CD4-positive, alpha-beta memory T cell (primary cell): ENCODE data around the gene ALX3. TPM values are rescaled to one million over a fixed set of nuclear protein-coding genes. Genes with fewer than 3 reads are reported as not detected.
A peak's percentile ranks its signal among the peaks of the same experiment; 100 is the strongest.

Experiments
- CTCF ChIA-PET: fragments of 350-600 bp; sonication (Branson Sonifier 250); formaldehyde crosslinking; loops from one replicate; lab custom pipeline; 2021; ENCODE audit warnings: inconsistent platforms; ENCODE audit not compliant: partially characterized antibody; lab: Charles Lee
- POLR2A ChIA-PET: fragments of 350-600 bp; sonication (Branson Sonifier 250); formaldehyde crosslinking; loops from one replicate; lab custom pipeline; 2021; ENCODE audit not compliant: partially characterized antibody; lab: Charles Lee
- DNase-seq, 5 donors: peaks; one replicate each; pipeline versions ENCODE4 v3.0.0 to v3.0.0-alpha.2; 2020 to 2022; ENCODE audit warnings: mixed read lengths in 1 of 5
- H3K27ac ChIP-seq: one replicate; pipeline ENCODE4 v1.7.0; 2013; ENCODE audit warnings: low read depth, low read length
- H3K27me3 ChIP-seq: 2 replicates; pipeline ENCODE4 v1.7.0; 2013; ENCODE audit warnings: mild to moderate bottlenecking, low read length, moderate library complexity; ENCODE audit not compliant: insufficient read depth
- H3K36me3 ChIP-seq: 2 replicates; pipeline ENCODE4 v1.7.0; 2013; ENCODE audit warnings: mild to moderate bottlenecking, low read length, moderate library complexity; ENCODE audit not compliant: insufficient read depth
- H3K4me1 ChIP-seq: 2 replicates; pipeline ENCODE4 v1.7.0; 2013; ENCODE audit warnings: mild to moderate bottlenecking, low read length, moderate library complexity; ENCODE audit not compliant: insufficient read depth
- H3K4me3 ChIP-seq, 2 donors: one replicate each; pipeline ENCODE4 v1.7.0; 2013; ENCODE audit warnings: low read length in 2 of 2, mild to moderate bottlenecking in 1 of 2
- H3K9me3 ChIP-seq, 2 donors: one replicate each; pipeline ENCODE4 v1.7.0; 2013; ENCODE audit warnings: low read length in 2 of 2, control low read depth in 1 of 2; ENCODE audit not compliant: control insufficient read depth in 1 of 2
- H3K27ac Mint-ChIP-seq, 7 donors: one replicate each; pipeline ENCODE4 v1.8.0; 2020 to 2021; ENCODE audit warnings: mixed read lengths in 7 of 7, mild to moderate bottlenecking in 6 of 7, inconsistent platforms in 3 of 7, moderate library complexity in 3 of 7
- H3K27me3 Mint-ChIP-seq, 2 donors: one replicate each; pipeline ENCODE4 v1.8.0; 2020 to 2021; ENCODE audit warnings: mixed read lengths in 2 of 2
- H3K36me3 Mint-ChIP-seq, 2 donors: one replicate each; pipeline ENCODE4 v1.8.0; 2020 to 2021; ENCODE audit warnings: mixed read lengths in 2 of 2, inconsistent platforms in 1 of 2, mild to moderate bottlenecking in 1 of 2
- H3K4me1 Mint-ChIP-seq, 4 donors: one replicate each; pipeline ENCODE4 v1.8.0; 2020 to 2021; ENCODE audit warnings: mixed read lengths in 4 of 4, mild to moderate bottlenecking in 1 of 4
- H3K4me3 Mint-ChIP-seq, 8 donors: one replicate each; pipeline ENCODE4 v1.8.0; 2020 to 2021; ENCODE audit warnings: mixed read lengths in 8 of 8, mild to moderate bottlenecking in 7 of 8, moderate library complexity in 6 of 8, inconsistent platforms in 3 of 8
- H3K9me3 Mint-ChIP-seq, 8 donors: one replicate each; pipeline ENCODE4 v1.8.0; 2020 to 2021; ENCODE audit warnings: mixed read lengths in 8 of 8, mild to moderate bottlenecking in 5 of 8, inconsistent platforms in 3 of 8, moderate library complexity in 1 of 8
- intact Hi-C: fragments of 100-400 bp; cut with micrococcal nuclease; formaldehyde crosslinking; loops from one replicate; pipeline ENCODE4 v1.15.1; 2023
- polyA plus RNA-seq, 2 donors: library from polyadenylated mRNA; unstranded; fragments of 300-500 nt; fragmentation: Illumina TruSeq; gene quantifications; one replicate each; pipeline ENCODE4 v1.2.3, GENCODE V29; 2021
- total RNA-seq, 2 experiments: library from RNA; stranded (reverse); gene quantifications; one replicate each; pipeline ENCODE4 v1.2.3, GENCODE V29; 2021

Gene ALX3
- total and polyA plus RNA-seq, 4 experiments from 2014 or later, result not detected

DNA sequence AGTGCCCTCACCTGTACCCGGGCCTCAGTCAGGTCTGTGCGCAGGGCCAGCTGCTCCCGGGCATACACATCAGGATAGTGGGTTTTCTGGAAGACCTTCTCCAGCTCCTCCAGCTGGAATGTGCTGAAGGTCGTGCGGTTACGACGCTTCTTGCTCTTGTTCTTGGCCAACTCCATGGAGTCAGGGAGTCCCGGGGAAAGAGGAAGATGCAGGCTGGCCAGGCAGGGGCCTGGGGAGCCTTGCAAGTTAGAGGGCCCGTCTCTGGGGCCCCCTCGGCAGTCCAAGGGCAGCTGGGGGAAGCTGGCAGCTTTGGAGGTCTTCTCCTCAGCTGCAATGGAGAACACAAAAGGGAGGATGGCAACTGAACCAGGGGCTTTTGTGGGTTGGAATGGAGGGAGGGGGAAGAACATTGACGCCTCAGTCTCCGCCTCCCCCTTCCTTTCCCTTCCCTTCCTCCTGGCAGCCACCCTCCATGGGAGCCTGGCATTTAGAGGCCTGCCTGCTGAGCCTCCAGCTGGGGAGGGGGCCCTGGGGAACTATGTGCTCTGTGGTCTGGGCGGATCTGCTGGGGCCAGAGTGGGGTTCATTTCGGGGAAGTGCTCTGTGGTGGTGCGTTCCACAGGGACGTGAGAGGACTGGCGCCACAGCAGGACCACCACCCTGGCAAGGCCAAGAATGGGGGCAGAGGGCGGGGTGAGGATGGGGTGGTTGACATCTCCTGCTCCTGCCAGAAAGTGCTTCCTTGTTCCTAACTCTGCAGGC lies 5.7 kb downstream of the ALX3 start:
- peaks cover 20 to 23% of the 10 kb centered on the region in 2 donors for H3K27me3 Mint-ChIP-seq
- H3K4me3 ChIP-seq, result no peak overlapping the region
- no peak overlapping the region for H3K4me3 Mint-ChIP-seq
- H3K4me1 ChIP-seq, result peaks cover 24% of the 10 kb centered on the region
- H3K27me3 ChIP-seq, result peaks cover 14% of the 10 kb centered on the region
- peaks cover 9 to 11% of the 10 kb centered on the region in 2 donors for H3K36me3 Mint-ChIP-seq
- H3K36me3 ChIP-seq, result no peaks in the 10 kb centered on the region
- intact Hi-C loops, result no loop called here
- H3K27ac ChIP-seq, result no peak overlapping the region
- no peak for DNase-seq
- CTCF ChIA-PET, result interaction anchor here (5.7 kb wide), 1 partner anchor 11 kb away, joined by 34 read pairs; no protein-coding TSS in a partner anchor
- peaks cover 0 to 3% (median 0%) of the 10 kb centered on the region in 8 donors for H3K9me3 Mint-ChIP-seq
- H3K9me3 ChIP-seq, result no peaks in the 10 kb centered on the region
- POLR2A ChIA-PET, result no interaction called here
- H3K27ac Mint-ChIP-seq, result no peak overlapping the region
- H3K4me1 Mint-ChIP-seq, result peaks cover 9 to 22% (median 17%) of the 10 kb centered on the region in 4 donors

DNA sequence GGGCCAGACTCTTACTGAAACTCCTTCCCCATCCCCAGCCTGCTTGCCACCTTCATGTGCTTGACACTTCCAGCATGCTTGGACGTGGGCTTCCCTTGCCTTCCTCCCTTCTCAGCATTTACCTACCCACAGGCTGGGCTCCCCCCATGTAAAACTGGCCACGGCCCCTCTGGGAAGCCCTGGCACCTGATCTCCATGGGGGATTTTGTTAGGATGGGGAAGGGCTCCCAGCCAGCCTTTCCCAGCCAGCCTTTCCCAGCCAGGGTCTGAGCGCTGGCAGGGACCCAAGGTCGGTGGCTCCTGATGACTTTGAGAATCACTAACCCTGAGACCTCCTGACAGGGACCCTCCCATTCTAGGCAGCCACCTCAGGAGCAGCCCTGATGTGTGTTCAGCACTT lies 6.7 kb downstream of the ALX3 start:
- H3K27ac ChIP-seq, result no peak overlapping the region
- intact Hi-C loops, result no loop called here
- H3K4me3 Mint-ChIP-seq, result no peak overlapping the region
- H3K27ac Mint-ChIP-seq, result no peak overlapping the region
- peaks cover 15% of the 10 kb centered on the region for H3K4me1 ChIP-seq
- peaks cover 7 to 16% (median 11%) of the 10 kb centered on the region in 4 donors for H3K4me1 Mint-ChIP-seq
- H3K36me3 ChIP-seq, result no peaks in the 10 kb centered on the region
- POLR2A ChIA-PET, result no interaction called here
- CTCF ChIA-PET, result interaction anchor here (5.7 kb wide), 1 partner anchor 10 kb away, joined by 34 read pairs; no protein-coding TSS in a partner anchor
- H3K36me3 Mint-ChIP-seq, result peaks cover 9 to 16% of the 10 kb centered on the region in 2 donors
- no peak for DNase-seq
- no peak overlapping the region for H3K4me3 ChIP-seq
- H3K27me3 Mint-ChIP-seq, result peaks cover 17 to 23% of the 10 kb centered on the region in 2 donors
- no peaks in the 10 kb centered on the region for H3K9me3 ChIP-seq
- H3K9me3 Mint-ChIP-seq, result peaks cover 0 to 3% (median 0%) of the 10 kb centered on the region in 8 donors
- H3K27me3 ChIP-seq, result peaks cover 6% of the 10 kb centered on the region

DNA sequence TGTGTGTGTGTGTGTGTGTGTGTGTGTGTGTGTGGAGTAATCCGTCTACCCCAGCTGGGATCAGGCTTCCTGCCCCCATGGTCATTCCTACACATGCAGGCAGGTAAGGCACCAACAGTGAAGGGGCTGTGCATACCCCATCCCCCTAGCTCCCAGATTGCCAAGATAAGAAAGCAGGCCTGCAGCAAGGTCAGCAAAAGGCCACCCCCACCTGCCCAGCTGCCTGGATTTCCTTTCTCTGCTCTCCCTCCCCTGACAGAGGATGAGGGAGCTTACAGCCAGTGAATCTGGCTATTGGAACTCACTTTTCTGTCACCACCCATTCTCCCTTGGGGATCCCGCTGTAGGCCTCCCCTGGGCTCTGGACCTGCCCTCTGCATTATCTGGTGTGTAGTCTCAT lies 7.9 kb downstream of the ALX3 start:
- no peak overlapping the region for H3K27ac Mint-ChIP-seq
- no peaks in the 10 kb centered on the region for H3K9me3 ChIP-seq
- intact Hi-C loops, result no loop called here
- H3K27me3 ChIP-seq, result no peaks in the 10 kb centered on the region
- H3K4me1 Mint-ChIP-seq, result peaks cover 0 to 10% (median 5%) of the 10 kb centered on the region in 4 donors
- no peaks in the 10 kb centered on the region for H3K9me3 Mint-ChIP-seq
- peaks cover 3% of the 10 kb centered on the region for H3K4me1 ChIP-seq
- peaks cover 16 to 26% of the 10 kb centered on the region in 2 donors for H3K36me3 Mint-ChIP-seq
- H3K27ac ChIP-seq, result no peak overlapping the region
- no peak overlapping the region for H3K4me3 Mint-ChIP-seq
- no peak for DNase-seq
- peaks cover 9 to 17% of the 10 kb centered on the region in 2 donors for H3K27me3 Mint-ChIP-seq
- H3K36me3 ChIP-seq, result peaks cover 2% of the 10 kb centered on the region
- ChIA-PET CTCF (interaction anchor here (0.9 to 2.1 kb wide), 5 partner anchors 9 to 25 kb away, joined by 3 to 8 read pairs (median 6); partner anchors contain the start of gene ALX3), POLR2A (interaction anchor here (0.6 to 1.0 kb wide), 2 partner anchors 28 to 972 kb away, joined by 3 to 5 read pairs; partner anchors contain the start of gene STRIP1)
- H3K4me3 ChIP-seq, result no peak overlapping the region

DNA sequence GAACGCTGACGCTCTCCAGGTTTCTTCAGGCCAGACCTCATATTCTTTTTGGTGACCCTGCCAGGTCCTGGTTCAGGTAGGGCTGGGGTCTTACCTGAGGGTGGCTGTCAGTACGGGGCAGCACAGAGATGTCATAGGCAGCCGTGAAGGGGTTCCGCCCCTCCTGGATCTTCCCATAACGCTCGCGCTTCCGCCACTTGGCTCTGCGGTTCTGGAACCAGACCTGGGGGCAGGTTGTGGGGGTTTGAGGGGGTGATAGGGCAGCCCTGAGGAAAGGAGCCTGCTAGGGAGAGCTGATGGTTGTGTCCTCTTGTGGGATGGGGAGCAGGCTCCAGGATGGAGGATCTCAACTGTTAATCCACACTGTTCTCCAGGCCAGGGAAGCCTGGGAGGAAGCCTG lies 9.1 kb downstream of the ALX3 start:
- CTCF ChIA-PET, result interaction anchor here (1.1 to 12.2 kb wide), 7 partner anchors 8 to 44 kb away, joined by 3 to 120 read pairs (median 6); partner anchors contain the start of genes ALX3 and STRIP1
- H3K4me1 ChIP-seq, result no peaks in the 10 kb centered on the region
- no peaks in the 10 kb centered on the region for H3K27me3 ChIP-seq
- POLR2A ChIA-PET, result no interaction called here
- H3K27ac ChIP-seq, result no peak overlapping the region
- no peaks in the 10 kb centered on the region for H3K9me3 ChIP-seq
- intact Hi-C loops, result no loop called here
- peaks cover 0 to 5% (median 3%) of the 10 kb centered on the region in 4 donors for H3K4me1 Mint-ChIP-seq
- H3K4me3 ChIP-seq, result no peak overlapping the region
- H3K36me3 ChIP-seq, result peaks cover 14% of the 10 kb centered on the region
- peak overlapping the region in 1 of 7 donors; percentile 30 for H3K27ac Mint-ChIP-seq
- H3K9me3 Mint-ChIP-seq, result no peaks in the 10 kb centered on the region
- no peak for DNase-seq
- no peak overlapping the region for H3K4me3 Mint-ChIP-seq
- peaks cover 25 to 38% of the 10 kb centered on the region in 2 donors for H3K36me3 Mint-ChIP-seq
- peaks cover 0 to 9% of the 10 kb centered on the region in 2 donors for H3K27me3 Mint-ChIP-seq

DNA sequence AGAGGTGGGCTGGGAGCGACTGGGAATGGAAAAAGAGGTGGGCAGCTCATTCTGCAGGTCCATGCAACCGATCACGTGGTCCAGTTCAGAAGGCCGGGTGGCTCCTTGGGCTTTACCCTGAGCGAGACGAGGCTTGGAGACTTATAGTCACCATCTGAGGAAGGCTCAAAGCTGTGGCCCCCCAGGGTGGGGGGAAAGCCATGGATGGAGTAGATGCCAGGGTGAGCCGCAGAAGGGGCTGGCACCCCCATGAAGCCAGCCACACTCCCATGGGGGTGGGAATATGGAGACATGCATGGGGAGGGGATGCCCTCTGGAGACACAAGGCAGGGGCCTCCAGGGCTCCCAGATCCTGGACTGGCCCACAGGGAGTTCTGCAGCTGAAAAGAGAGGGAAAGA lies 9.8 kb downstream of the ALX3 start:
- Histone ChIP-seq H3K27ac (no peak overlapping the region), H3K27me3 (no peaks in the 10 kb centered on the region), H3K4me1 (no peaks in the 10 kb centered on the region), H3K9me3 (no peaks in the 10 kb centered on the region), H3K36me3 (peaks cover 21% of the 10 kb centered on the region), H3K4me3 (no peak overlapping the region)
- no peak for DNase-seq
- intact Hi-C loops, result loop anchor here (1.0 kb wide), 1 partner anchor 31 kb away; no protein-coding TSS in a partner anchor
- peaks cover 0 to 2% of the 10 kb centered on the region in 2 donors for H3K27me3 Mint-ChIP-seq
- POLR2A ChIA-PET, result interaction anchor here (1.1 kb wide), 1 partner anchor 348 kb away, joined by 3 read pairs; no protein-coding TSS in a partner anchor
- peaks cover 0 to 5% (median 3%) of the 10 kb centered on the region in 4 donors for H3K4me1 Mint-ChIP-seq
- no peak overlapping the region for H3K27ac Mint-ChIP-seq
- no peaks in the 10 kb centered on the region for H3K9me3 Mint-ChIP-seq
- peaks cover 31 to 45% of the 10 kb centered on the region in 2 donors for H3K36me3 Mint-ChIP-seq
- CTCF ChIA-PET, result interaction anchor here (0.8 to 12.2 kb wide), 22 partner anchors 8 to 400 kb away, joined by 3 to 120 read pairs (median 4); partner anchors contain the start of genes AHCYL1, ALX3, STRIP1 and UBL4B
- H3K4me3 Mint-ChIP-seq, result no peak overlapping the region

DNA sequence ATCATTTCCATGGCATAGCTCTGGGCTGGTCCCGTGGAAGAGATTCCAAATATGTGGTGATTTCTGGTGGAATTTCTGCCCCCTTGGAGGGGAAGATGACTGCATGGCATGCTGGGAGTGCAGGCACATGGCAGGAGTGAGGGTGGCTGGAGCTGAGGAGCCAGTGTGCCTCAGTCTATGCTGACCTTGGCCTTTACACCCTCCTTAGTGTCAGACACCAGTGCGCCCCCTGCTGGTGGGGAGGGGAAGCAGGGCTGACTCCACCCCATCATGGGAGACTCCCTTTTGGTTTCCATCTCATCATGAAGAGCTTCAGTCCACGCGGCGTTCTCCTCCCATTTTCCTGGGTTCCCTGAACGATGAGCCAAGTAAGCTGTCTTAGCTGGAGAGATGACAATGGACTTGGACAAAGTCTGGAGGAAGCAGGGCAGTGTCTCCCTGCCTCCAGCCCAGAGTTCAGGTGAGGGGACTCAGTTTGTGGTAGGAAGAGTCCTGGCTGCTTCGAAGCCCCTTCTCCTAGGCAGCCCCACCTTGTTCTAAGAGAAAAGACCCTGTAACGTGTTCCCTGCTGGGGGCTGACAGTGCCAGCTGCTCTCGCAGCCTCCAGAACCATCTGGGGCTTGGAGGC lies 10.3 kb downstream of the ALX3 start:
- DNase-seq, result peak; percentile 53 to 68 (median 56)
- Mint-ChIP-seq H3K4me3 (no peak overlapping the region), H3K27ac (peak overlapping the region in 2 of 7 donors; percentile 16 to 34), H3K36me3 (peaks cover 35 to 50% of the 10 kb centered on the region in 2 donors), H3K27me3 (no peaks in the 10 kb centered on the region), H3K4me1 (peaks cover 0 to 5% (median 3%) of the 10 kb centered on the region in 4 donors), H3K9me3 (no peaks in the 10 kb centered on the region)
- Histone ChIP-seq H3K4me1 (no peaks in the 10 kb centered on the region), H3K27ac (no peak overlapping the region), H3K27me3 (no peaks in the 10 kb centered on the region), H3K4me3 (no peak overlapping the region), H3K9me3 (no peaks in the 10 kb centered on the region), H3K36me3 (peaks cover 21% of the 10 kb centered on the region)
- CTCF ChIA-PET, result interaction anchor here (0.8 to 12.2 kb wide), 23 partner anchors 9 to 400 kb away, joined by 3 to 120 read pairs (median 4); partner anchors contain the start of genes AHCYL1, ALX3, STRIP1 and UBL4B
- POLR2A ChIA-PET, result interaction anchor here (1.1 kb wide), 1 partner anchor 349 kb away, joined by 3 read pairs; no protein-coding TSS in a partner anchor
- intact Hi-C loops, result loop anchor here (1.0 kb wide), 1 partner anchor 31 kb away; no protein-coding TSS in a partner anchor
